PC-9 (cell line): ENCODE data around the gene PBX1.

Source experiments
- EZH2 ChIP-seq: fragments of 200-600 bp; sonication (generic); IDR thresholded peaks from 2 replicates; pipeline ENCODE4 v1.8.0; 2017; ENCODE audit warnings: antibody characterized with exemption, low read depth
- TF ChIP-seq, protein P1 (sequence below): fragments of 200-600 bp; sonication (generic); conservative IDR thresholded peaks from 2 replicates; pipeline ENCODE4 v1.6.1; 2017; ENCODE audit warnings: mixed run types, antibody characterized with exemption, mild to moderate bottlenecking, moderate library complexity

DNA sequence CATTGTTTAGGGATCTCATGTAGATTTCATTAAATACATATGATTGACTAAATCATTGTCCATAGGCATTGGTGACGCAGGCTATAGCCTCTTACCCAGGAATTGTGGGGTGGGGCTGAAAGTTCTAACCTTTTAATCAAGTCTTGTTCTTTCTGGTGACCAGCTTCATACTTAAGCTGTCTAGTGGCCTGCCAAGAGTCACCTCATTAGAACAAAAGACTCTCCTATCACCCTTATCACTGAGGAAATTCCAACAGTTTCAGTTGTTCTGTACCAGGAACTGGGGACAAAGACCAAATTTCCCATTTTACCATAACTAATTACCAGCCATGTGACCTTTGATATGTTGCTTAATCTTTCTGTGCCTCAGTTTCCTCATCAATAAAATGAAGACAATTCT, 298.5 kb downstream of the PBX1 start:
- TF ChIP-seq, protein P1, sequence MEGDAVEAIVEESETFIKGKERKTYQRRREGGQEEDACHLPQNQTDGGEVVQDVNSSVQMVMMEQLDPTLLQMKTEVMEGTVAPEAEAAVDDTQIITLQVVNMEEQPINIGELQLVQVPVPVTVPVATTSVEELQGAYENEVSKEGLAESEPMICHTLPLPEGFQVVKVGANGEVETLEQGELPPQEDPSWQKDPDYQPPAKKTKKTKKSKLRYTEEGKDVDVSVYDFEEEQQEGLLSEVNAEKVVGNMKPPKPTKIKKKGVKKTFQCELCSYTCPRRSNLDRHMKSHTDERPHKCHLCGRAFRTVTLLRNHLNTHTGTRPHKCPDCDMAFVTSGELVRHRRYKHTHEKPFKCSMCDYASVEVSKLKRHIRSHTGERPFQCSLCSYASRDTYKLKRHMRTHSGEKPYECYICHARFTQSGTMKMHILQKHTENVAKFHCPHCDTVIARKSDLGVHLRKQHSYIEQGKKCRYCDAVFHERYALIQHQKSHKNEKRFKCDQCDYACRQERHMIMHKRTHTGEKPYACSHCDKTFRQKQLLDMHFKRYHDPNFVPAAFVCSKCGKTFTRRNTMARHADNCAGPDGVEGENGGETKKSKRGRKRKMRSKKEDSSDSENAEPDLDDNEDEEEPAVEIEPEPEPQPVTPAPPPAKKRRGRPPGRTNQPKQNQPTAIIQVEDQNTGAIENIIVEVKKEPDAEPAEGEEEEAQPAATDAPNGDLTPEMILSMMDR: no peak
- TF ChIP-seq EZH2: no peak
